Endothelial cell of umbilical vein (primary cell): ENCODE measurements around the gene ICAM1. TPM values are rescaled to one million over a fixed set of nuclear protein-coding genes. Genes with fewer than 3 reads are reported as not detected.
A peak's percentile ranks its signal among the peaks of the same experiment; 100 is the strongest.

ENCODE experiments used
- BruUV-seq: library from RNA; stranded (reverse); fragments of 400-500 nt; replicated peaks from 2 replicates; lab custom pipeline; 2021; lab: Mats Ljungman, UMichigan
- CTCF ChIA-PET: fragments of 300-600, 350-600 bp; sonication (Branson Sonifier 250); formaldehyde crosslinking; loops from one replicate; lab custom pipeline; 2021; ENCODE audit warnings: antibody characterized with exemption, inconsistent platforms; lab: Charles Lee
- POLR2A ChIA-PET: fragments of 300-600, 350-600 bp; sonication (Branson Sonifier 250); formaldehyde crosslinking; loops from one replicate; lab custom pipeline; 2021; ENCODE audit warnings: antibody characterized with exemption, inconsistent platforms; lab: Charles Lee
- DNase-seq: peaks from one replicate; pipeline ENCODE4 v3.0.0-alpha.2; 2011; ENCODE audit warnings: low read depth, low spot score
- FAIRE-seq: peaks from 2 replicates; lab custom pipeline; 2011; peaks lifted over from hg19 to GRCh38; lab: Jason Lieb, UNC
- H2AFZ ChIP-seq: 2 replicates; pipeline ENCODE4 v1.6.0; 2012; ENCODE audit warnings: low read depth, low read length, control low read depth, inconsistent platforms
- H3K27ac ChIP-seq: 2 replicates; pipeline ENCODE4 v1.5.1; 2011; ENCODE audit warnings: low read depth, mild to moderate bottlenecking, control low read depth, low read length, moderate library complexity; ENCODE audit not compliant: insufficient read depth
- H3K27me3 ChIP-seq, 2 experiments: 2 replicates each; pipeline versions ENCODE4 v1.6.0 to v1.6.1; 2011; ENCODE audit warnings: low read length in 2 of 2, mixed read lengths in 1 of 2; ENCODE audit not compliant: control insufficient read depth in 2 of 2, insufficient read depth in 2 of 2
- H3K36me3 ChIP-seq, 2 experiments: 2 replicates in 1 of 2; 3 replicates in 1 of 2; pipeline ENCODE4 v1.5.1; 2011; ENCODE audit warnings: low read length in 2 of 2, mild to moderate bottlenecking in 1 of 2, moderate library complexity in 1 of 2; ENCODE audit not compliant: control insufficient read depth in 2 of 2, insufficient read depth in 2 of 2; ENCODE audit errors: extremely low read depth in 1 of 2
- H3K4me1 ChIP-seq: 3 replicates; pipeline ENCODE4 v1.5.1; 2011; ENCODE audit warnings: mild to moderate bottlenecking, low read length; ENCODE audit not compliant: control insufficient read depth, insufficient read depth; ENCODE audit errors: extremely low read depth
- H3K4me2 ChIP-seq: 2 replicates; pipeline ENCODE4 v1.6.1; 2011; ENCODE audit warnings: low read length, control low read depth, mixed read lengths; ENCODE audit not compliant: insufficient read depth
- H3K4me3 ChIP-seq, 3 experiments: fragments of 200-600 bp in 1 of 3; sonication (generic), shearing (Covaris generic) in 1 of 3; replicated peaks in 1 of 3; 2 replicates each; pipeline ENCODE4 v1.5.1; 2011 to 2016; ENCODE audit warnings: control low read depth in 3 of 3, low read length in 3 of 3, mild to moderate bottlenecking in 2 of 3, inconsistent platforms in 1 of 3, low read depth in 1 of 3, moderate library complexity in 1 of 3; ENCODE audit not compliant: insufficient read depth in 1 of 3
- H3K79me2 ChIP-seq: 2 replicates; pipeline ENCODE4 v1.6.0; 2012; ENCODE audit warnings: low read length, inconsistent platforms; ENCODE audit not compliant: control insufficient read depth, insufficient read depth
- H3K9ac ChIP-seq: replicated peaks from 2 replicates; pipeline ENCODE3; 2011; ENCODE audit warnings: low read length, control low read depth; ENCODE audit not compliant: insufficient read depth; ENCODE audit errors: extremely low read depth
- H3K9me1 ChIP-seq: replicated peaks from 3 replicates; pipeline ENCODE4 v1.6.0; 2011; ENCODE audit warnings: mild to moderate bottlenecking, low read length; ENCODE audit not compliant: control insufficient read depth, insufficient read depth; ENCODE audit errors: extremely low read depth
- H3K9me3 ChIP-seq: replicated peaks from 2 replicates; pipeline ENCODE4 v1.5.1; 2012; ENCODE audit warnings: low read length, inconsistent platforms; ENCODE audit not compliant: control insufficient read depth, insufficient read depth
- H4K20me1 ChIP-seq: replicated peaks from 2 replicates; pipeline ENCODE3; 2011; ENCODE audit warnings: mild to moderate bottlenecking, low read length; ENCODE audit not compliant: control insufficient read depth, insufficient read depth; ENCODE audit errors: extremely low read depth
- EZH2 ChIP-seq: IDR thresholded peaks from 2 replicates; pipeline ENCODE4 v1.6.1; 2012; ENCODE audit warnings: borderline replicate concordance, low read depth, mild to moderate bottlenecking, moderate library complexity, low read length, inconsistent platforms; ENCODE audit not compliant: severe bottlenecking
- FOS ChIP-seq: IDR thresholded peaks from 2 replicates; pipeline ENCODE4 v1.6.1; 2011; ENCODE audit warnings: mild to moderate bottlenecking, low read length, moderate library complexity, borderline replicate concordance; ENCODE audit not compliant: insufficient read depth
- GATA2 ChIP-seq: IDR thresholded peaks from 2 replicates; pipeline ENCODE4 v1.7.0; 2011; ENCODE audit warnings: low read depth, mild to moderate bottlenecking, moderate library complexity, mixed read lengths, low read length; ENCODE audit not compliant: insufficient read length, insufficient read depth
- POLR2A ChIP-seq: IDR thresholded peaks from 2 replicates; pipeline ENCODE4 v1.6.1; 2012; ENCODE audit warnings: low read depth, mild to moderate bottlenecking, control low read depth, low read length
- POLR2AphosphoS5 ChIP-seq: IDR thresholded peaks from 2 replicates; pipeline ENCODE4 v1.6.1; 2012; ENCODE audit warnings: low read depth, mild to moderate bottlenecking, control low read depth, low read length, moderate library complexity; ENCODE audit not compliant: insufficient read depth
- dilution Hi-C: fragments of 300-500 bp; cut with MboI; formaldehyde crosslinking; loops from one replicate; pipeline ENCODE4 v1.15.0; 2019; ENCODE audit warnings: low sequenced_read_pairs; ENCODE audit not compliant: extremely low pct_ligation_motif_present
- intact Hi-C: fragments of 100-400 bp; cut with micrococcal nuclease; formaldehyde crosslinking; loops from one replicate; pipeline ENCODE4 v1.10.0; 2022
- polyA plus RNA-seq, 4 experiments: library from polyadenylated mRNA; depleted of rRNA in 3 of 4; stranded (reverse) in 3 of 4; unstranded in 1 of 4; fragments of >200 nt; gene quantifications; 2 replicates each; pipeline versions ENCODE4 v1.2.1 to v1.2.3, GENCODE V29; 2011 to 2012; ENCODE audit warnings: missing spikeins in 1 of 4
- total RNA-seq: library from RNA; stranded (reverse); gene quantifications from 2 replicates; pipeline ENCODE4 v1.2.3, GENCODE V29; 2021
- TF ChIP-seq, protein P1 (sequence below): IDR thresholded peaks from 2 replicates; pipeline ENCODE4 v1.6.1; 2011; ENCODE audit not compliant: insufficient read depth, insufficient read length
- TF ChIP-seq, protein P2 (sequence below), 2 donors: IDR thresholded peaks; 1 replicate in 1 of 2; 2 replicates in 1 of 2; pipeline ENCODE4 v1.5.1; 2011; ENCODE audit warnings: low read length in 2 of 2, mild to moderate bottlenecking in 2 of 2, moderate library complexity in 2 of 2, control low read depth in 1 of 2, inconsistent platforms in 1 of 2, low read depth in 1 of 2; ENCODE audit not compliant: insufficient read depth in 1 of 2; ENCODE audit errors: extremely low read depth in 1 of 2

The ICAM1 gene
- total and polyA plus RNA-seq, 2 donors (not counting 3 experiments of a cell fraction or from before 2014, with no cell fraction given): 20.5 to 30.4 TPM

DNA sequence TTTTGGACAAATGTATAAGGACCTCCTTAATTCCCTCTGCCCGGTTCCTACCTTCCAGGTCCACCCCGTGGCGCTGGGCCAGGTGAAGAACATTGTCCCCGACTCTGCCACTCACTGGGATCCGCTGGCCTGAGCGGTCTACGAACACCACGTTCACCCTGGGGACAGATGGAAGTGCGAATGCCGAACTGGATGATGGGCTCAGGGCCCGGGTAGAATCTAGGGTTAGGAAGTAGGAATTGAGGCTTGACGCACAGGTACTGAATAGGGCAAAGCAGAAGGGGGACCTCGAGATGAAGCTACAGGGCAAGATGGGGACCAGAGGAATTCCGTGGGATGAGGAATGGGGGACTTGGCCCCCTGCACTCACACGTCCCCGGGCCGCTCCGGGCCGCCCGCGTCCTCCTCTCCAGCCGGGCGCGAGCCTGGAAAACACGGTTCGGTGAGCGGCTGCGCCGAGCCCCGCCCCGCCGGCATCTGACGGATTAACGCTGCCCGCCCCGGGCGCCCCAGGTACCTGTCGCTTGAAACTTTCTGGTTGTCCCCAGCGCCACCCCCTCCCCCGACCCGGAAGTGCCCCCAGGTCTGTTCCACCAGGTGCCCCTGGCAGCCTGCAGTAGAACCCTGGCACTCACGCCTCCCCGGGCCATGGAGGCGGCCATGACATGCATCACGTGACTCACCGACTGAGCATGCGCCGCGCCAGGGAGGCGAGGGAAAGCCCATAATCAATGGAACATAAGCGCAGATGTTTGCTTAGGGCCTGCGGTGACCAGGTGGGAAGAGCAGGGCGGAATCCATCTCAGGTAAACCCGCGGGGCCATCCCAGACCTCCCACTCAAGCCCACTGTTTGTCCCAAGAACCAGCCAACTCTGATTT lies 44.7 kb downstream of the ICAM1 start, which contains the start of gene FDX2:
TSS of gene FDX2 (minus strand) at position 681 of the 880 bp plus-strand sequence. CDS start at position 662, 19 bp downstream.
- peak; percentile 95 for FAIRE-seq
- Histone ChIP-seq H2AFZ (peak within 1 kb of the TSS; percentile 31), H4K20me1 (no peaks in the 10 kb centered on the region), H3K4me2 (peak within 1 kb of the TSS; percentile 28), H3K9me1 (no peaks in the 10 kb centered on the region), H3K4me3 (peak within 1 kb of the TSS; percentile 48 to 67 (median 51)), H3K27me3 (no peaks in the 10 kb centered on the region), H3K36me3 (peaks cover 6 to 17% of the 10 kb centered on the region in 2 experiments), H3K9me3 (no peaks in the 10 kb centered on the region), H3K4me1 (no peaks in the 10 kb centered on the region), H3K79me2 (no peaks in the 10 kb centered on the region), H3K9ac (peak within 1 kb of the TSS; percentile 32), H3K27ac (no peak within 1 kb of the TSS)
- ChIA-PET POLR2A (no interaction called here), CTCF (interaction anchor here (0.7 to 2.2 kb wide), 4 partner anchors 45 to 73 kb away, joined by 3 to 12 read pairs (median 4); partner anchors contain the start of gene ICAM1)
- DNase-seq: peak; percentile 85
- no TSS peak for BruUV-seq
- dilution Hi-C loops: no loop called here
- intact Hi-C loops: loop anchor here (2.0 to 5.0 kb wide), 2 partner anchors 17 to 43 kb away; partner anchors contain the start of genes ICAM1 and RAVER1
- TF ChIP-seq POLR2AphosphoS5: peak; percentile 89
- no peak for TF ChIP-seq EZH2
- no peak for TF ChIP-seq FOS
- TF ChIP-seq, protein P1, sequence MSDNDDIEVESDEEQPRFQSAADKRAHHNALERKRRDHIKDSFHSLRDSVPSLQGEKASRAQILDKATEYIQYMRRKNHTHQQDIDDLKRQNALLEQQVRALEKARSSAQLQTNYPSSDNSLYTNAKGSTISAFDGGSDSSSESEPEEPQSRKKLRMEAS: peak; percentile 97
- no peak for TF ChIP-seq GATA2
- peak; percentile 96 for TF ChIP-seq POLR2A
- TF ChIP-seq, protein P2, sequence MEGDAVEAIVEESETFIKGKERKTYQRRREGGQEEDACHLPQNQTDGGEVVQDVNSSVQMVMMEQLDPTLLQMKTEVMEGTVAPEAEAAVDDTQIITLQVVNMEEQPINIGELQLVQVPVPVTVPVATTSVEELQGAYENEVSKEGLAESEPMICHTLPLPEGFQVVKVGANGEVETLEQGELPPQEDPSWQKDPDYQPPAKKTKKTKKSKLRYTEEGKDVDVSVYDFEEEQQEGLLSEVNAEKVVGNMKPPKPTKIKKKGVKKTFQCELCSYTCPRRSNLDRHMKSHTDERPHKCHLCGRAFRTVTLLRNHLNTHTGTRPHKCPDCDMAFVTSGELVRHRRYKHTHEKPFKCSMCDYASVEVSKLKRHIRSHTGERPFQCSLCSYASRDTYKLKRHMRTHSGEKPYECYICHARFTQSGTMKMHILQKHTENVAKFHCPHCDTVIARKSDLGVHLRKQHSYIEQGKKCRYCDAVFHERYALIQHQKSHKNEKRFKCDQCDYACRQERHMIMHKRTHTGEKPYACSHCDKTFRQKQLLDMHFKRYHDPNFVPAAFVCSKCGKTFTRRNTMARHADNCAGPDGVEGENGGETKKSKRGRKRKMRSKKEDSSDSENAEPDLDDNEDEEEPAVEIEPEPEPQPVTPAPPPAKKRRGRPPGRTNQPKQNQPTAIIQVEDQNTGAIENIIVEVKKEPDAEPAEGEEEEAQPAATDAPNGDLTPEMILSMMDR (IDR thresholded peaks at IDR 0.05; ENCODE audit: extremely low read depth in 1 of 2, insufficient read depth in 1 of 2, low read depth in 1 of 2, low read length in 2 of 2): no peak
